ENCODE measurements around the gene ADAM22.
"Not testable (repeated sequence)": the region's sequence is repeated elsewhere in the genome, so short reads cannot be mapped to it uniquely, and the experiment has no call there.

ADAM22 gene

GRCh38 chr7:88155756-88156155 is 221.7 kb downstream of the ADAM22 start:
- DNase-seq (ENCODE audit: low read depth): no peak
- no peak overlapping the region for H3K4me3 ChIP-seq (replicated peaks; ENCODE audit: low read depth, low read length)
- no peak for TF ChIP-seq CTCF (IDR thresholded peaks at IDR 0.05; ENCODE audit: low read length, missing control alignments)

GRCh38 chr7:88156356-88156755 is 222.3 kb downstream of the ADAM22 start:
- TF ChIP-seq CTCF (IDR thresholded peaks at IDR 0.05; ENCODE audit: low read length, missing control alignments): no peak
- no peak overlapping the region for H3K4me3 ChIP-seq (replicated peaks; ENCODE audit: low read depth, low read length)
- no peak for DNase-seq (ENCODE audit: low read depth)

GRCh38 chr7:88159741-88160140 is 225.7 kb downstream of the ADAM22 start:
- H3K4me3 ChIP-seq (replicated peaks; ENCODE audit: low read depth, low read length); DNase-seq (ENCODE audit: low read depth): not testable (repeated sequence)

- peak; percentile 11 for DNase-seq (ENCODE audit: low read depth)
- no peak for TF ChIP-seq CTCF (IDR thresholded peaks at IDR 0.05; ENCODE audit: low read length, missing control alignments)
- H3K4me3 ChIP-seq (replicated peaks; ENCODE audit: low read depth, low read length): no peak overlapping the region
Measured at GRCh38 chr7:88165697-88166096, 231.6 kb downstream of the ADAM22 start.

GRCh38 chr7:88167223-88167622 is 233.2 kb downstream of the ADAM22 start:
- no peak for DNase-seq (ENCODE audit: low read depth)
- TF ChIP-seq CTCF (IDR thresholded peaks at IDR 0.05; ENCODE audit: low read length, missing control alignments): no peak
- no peak overlapping the region for H3K4me3 ChIP-seq (replicated peaks; ENCODE audit: low read depth, low read length)

- DNase-seq (ENCODE audit: low read depth): no peak
- no peak for TF ChIP-seq CTCF (IDR thresholded peaks at IDR 0.05; ENCODE audit: low read length, missing control alignments)
Measured at GRCh38 chr7:88167721-88168120, 233.7 kb downstream of the ADAM22 start.

GRCh38 chr7:88169717-88170320 is 235.8 kb downstream of the ADAM22 start:
- peak; percentile 31 for DNase-seq (ENCODE audit: low read depth)

More at GRCh38 chr7:88167721-88168120, 233.7 kb downstream of the ADAM22 start:
- no peak overlapping the region for H3K4me3 ChIP-seq (replicated peaks; ENCODE audit: low read depth, low read length)

More at GRCh38 chr7:88169717-88170320, 235.8 kb downstream of the ADAM22 start:
- no peak overlapping the region for H3K4me3 ChIP-seq (replicated peaks; ENCODE audit: low read depth, low read length)
- peak; percentile 70 for TF ChIP-seq CTCF (IDR thresholded peaks at IDR 0.05; ENCODE audit: low read length, missing control alignments)
